GM18502 (cell line): ENCODE results near the gene AGPAT3.

Experiments used
- ATAC-seq: cut with Tn5 transposase; IDR thresholded peaks from one replicate; pipeline ENCODE4 v1.9.1; 2021; ENCODE audit warnings: mild to moderate bottlenecking; ENCODE audit not compliant: unreplicated experiment, poor library complexity

AGPAT3 gene

GRCh38 chr21:43985690-43986251 lies 120.7 kb downstream of the AGPAT3 start:
- no peak for ATAC-seq

DNA sequence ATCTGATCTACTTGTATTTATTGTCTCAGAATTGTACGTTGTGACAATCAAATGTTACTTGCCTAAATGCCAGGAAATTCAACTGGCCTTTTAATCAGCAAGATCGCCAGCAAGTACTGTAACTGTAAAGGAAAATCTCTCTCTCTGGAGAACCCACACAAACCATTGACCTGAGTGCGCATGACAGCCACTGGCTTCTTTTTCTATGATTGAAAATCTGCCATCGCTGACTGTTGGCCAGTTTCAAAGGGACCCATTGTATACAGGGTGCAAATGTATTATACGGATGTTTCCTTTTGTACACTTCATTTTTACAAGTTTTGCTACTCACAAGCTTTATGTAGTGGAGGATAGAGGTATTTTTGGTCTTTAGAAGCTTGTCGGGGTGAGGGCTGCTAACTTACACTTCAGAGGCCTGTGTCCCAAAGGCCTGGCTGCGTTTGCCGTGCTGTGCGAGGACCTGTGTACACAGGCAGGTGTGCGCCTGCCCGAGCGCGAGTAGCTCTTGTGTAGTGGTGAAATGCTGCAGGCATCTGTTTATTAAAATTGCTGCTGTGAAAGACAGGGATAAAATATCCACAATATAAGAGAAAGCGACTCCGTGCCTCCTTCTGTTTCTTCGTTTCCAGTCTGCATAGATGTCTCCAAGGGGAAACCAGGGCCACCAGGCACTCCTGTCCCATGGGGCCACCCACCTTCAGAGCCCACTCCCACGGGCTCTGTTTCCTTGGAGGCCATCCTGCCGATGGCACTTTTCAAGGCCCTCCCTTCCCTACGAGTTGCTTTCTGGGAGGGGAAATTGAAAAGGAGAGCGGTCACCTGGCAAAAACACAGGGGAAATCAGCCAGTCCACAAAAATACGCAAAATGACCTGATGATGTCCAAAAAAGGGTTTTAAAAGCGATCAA lies 121.8 kb downstream of the AGPAT3 start:
- ATAC-seq, result no peak

DNA sequence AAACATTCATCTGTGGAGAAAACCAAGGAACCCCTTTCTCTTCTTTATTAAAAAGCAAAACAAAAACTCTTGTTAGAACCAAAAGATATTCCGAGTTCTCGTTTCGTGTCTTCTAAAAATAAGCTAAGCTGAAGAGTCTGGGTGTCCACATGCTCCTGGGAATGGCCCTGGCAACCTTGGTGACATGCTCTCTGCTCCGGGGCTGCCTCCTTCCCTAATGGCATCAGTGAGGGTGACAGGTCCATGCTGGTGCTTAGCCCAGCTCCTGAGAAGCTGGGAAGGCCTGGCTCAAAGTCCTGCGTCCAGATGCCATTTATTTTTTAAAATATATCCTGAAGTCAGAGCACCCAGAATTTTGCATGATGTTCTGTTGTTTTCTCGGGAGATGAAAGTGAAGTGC lies 122.5 kb downstream of the AGPAT3 start:
- ATAC-seq, result no peak

DNA sequence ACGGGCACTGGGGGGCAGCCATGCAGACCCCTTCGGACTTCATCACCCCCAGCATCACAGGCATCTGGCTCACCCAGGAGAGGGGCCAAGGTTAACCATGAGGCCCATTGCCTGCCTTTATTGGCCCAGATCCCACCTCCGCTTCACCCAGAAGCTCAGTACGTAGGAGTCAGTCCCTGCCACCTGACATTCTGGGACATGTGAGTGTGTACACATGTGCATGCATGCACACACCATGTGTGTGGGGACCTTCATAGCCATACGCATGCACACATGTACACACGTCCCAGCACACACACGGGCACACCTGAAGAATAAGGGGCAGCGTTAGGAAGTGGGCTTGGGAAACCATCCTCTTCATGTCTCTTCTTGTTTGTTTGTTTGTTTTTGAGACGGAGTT lies 123.0 kb downstream of the AGPAT3 start:
- ATAC-seq, result no peak

DNA sequence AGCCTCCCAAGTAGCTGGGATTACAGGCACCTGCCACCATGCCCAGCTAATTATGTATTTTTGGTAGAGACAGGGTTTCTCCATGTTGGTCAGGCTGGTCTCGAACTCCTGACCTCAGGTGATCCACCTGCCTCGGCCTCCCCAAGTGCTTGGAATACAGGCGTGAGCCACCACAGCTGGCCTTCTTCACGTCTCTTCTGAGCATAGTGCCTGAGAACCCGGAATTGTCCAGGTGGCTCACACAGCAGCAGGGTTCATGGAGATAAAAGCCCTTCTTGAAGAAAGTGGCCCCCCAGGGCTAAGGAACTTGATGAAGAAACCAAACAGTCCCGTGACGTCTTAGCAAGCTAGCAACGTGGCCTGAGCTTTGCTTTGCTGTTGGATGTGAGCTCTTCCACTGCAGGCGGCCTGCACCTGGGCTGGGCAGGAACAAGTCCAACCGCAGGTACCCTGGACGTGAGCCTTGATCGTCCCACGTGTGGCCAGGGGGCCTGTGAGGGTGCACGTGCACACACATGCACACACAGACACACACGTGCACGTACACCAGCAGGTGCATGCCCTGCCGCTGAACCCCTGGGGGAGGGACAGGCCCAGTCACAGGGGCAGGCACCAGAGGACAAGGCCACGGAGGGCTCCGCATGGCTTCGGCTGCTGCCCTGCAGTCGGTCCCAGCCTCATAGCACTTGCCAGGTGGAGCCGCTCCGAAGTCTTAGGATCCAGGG lies 123.6 kb downstream of the AGPAT3 start:
- no peak for ATAC-seq

- no peak for ATAC-seq
These were observed 124.4 kb downstream of the AGPAT3 start for GRCh38 chr21:43989401-43989800.

- ATAC-seq, result no peak
These were observed 126.5 kb downstream of the AGPAT3 start for GRCh38 chr21:43991447-43991991.

DNA sequence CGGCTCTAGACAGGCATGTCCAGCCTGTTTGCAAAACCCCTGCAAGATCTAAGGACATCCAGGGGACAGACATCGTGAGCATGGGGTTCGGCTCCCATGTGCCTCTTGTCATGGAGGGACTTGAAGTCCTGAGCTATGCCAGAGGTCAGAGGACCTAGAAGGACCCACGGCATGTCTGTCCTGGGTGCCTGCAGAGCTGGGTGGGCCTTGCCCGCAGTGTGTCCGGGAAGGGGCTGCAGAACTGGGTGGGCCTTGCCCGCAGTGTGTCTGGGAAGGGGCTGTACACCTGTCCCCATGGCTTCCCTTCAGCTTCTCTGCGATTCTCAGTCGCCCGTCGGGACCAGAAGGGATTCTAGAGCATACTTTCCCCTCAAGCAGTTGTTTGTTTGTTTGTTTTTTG lies 127.1 kb downstream of the AGPAT3 start:
- no peak for ATAC-seq

- ATAC-seq, result no peak
These were observed 128.5 kb downstream of the AGPAT3 start for GRCh38 chr21:43993420-43993934.

GRCh38 chr21:43994085-43994484 lies 129.1 kb downstream of the AGPAT3 start:
- ATAC-seq, result no peak

GRCh38 chr21:43994646-43995045 lies 129.6 kb downstream of the AGPAT3 start:
- no peak for ATAC-seq

DNA sequence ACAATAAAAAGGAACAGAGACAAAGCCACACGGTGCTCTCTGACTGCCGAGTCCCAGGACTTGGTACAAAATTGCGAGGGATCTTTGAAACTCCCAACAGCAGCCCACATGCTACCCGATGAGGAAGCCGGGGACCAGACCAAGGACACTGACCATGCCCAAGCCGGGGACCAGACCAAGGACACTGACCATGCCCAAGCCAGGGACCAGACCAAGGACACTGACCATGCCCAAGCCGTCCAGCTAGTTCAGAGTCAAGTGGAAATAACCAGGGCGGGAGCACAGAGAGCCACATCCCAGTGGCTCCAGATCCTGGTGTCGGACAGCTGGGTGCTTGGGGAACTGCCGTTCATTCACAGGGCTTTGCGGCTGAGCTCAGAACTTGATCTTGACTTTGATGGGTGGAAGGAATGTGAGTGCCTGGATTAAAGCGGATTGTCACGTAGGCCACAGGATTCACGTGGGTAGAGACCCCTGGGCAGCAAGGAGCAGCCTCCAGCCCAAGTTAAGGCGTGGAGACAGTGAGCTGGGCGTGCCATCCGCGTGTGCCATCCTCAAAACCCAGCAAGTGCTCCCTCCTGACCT lies 130.6 kb downstream of the AGPAT3 start:
- no peak for ATAC-seq

DNA sequence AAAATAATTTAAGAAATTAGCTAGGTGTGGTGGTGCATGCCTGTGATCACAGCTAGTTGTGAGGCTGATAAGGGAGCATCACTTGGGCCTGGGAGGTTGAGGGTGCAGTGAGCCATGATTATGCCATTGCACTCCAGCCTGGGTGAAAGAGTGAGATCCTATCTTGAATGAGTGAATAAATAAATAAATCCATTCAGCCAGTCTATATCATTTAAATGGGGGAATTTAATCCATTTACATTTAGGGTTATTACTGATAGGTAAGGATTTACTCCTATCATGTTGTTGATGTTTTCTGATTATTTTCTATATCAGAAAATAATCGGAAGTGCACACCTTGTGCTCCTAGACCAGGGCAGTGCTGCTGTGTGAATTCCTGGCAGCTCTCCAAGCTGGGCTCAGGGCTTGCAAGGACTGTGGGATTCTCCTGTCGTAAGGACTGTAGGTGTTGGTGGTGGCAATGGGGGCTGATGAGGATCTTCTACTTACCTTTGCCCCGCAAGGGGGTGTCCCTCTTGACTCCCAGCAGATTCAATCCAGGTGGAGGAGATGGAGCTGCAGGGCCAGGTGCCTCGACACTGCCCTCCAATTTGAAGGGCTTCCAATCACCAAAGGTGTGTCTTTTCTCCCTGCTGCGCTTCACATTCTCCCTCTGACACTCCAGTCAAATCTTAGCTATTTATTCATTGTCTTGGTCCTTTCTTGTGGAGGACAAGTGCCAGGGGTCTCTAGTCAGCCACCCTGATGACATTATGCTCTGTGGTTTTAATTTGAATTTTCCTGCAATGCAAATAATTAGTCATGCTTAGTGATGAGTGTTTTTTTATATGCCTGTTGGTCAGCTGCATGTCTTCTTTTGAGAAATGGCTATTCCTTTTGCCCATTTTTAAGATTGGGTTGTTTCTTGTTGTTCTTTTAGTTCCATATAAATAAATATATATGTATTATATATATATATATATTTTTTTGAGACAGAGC lies 133.0 kb downstream of the AGPAT3 start:
- no peak for ATAC-seq

GRCh38 chr21:44000360-44000759 lies 135.3 kb downstream of the AGPAT3 start:
- ATAC-seq, result no peak

DNA sequence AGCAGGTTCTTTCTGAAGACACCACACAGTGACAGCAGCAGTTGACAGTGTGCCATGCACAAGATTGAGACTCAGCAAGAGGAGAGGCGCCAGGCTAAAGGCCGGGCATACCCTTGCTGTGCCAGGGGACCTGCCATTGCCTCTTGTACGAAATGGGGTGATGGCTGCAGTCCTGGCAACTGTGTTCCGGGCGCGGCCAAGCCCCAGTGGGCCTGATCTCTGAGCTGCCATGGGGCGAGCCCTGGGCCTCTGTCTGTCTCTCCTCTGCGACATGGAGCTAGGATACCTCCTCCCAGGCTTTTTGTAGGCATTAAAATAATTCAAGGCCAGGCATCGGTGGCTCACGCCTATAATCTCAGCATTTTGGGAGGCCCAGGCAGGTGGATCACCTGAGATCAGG lies 137.5 kb downstream of the AGPAT3 start:
- ATAC-seq, result no peak

DNA sequence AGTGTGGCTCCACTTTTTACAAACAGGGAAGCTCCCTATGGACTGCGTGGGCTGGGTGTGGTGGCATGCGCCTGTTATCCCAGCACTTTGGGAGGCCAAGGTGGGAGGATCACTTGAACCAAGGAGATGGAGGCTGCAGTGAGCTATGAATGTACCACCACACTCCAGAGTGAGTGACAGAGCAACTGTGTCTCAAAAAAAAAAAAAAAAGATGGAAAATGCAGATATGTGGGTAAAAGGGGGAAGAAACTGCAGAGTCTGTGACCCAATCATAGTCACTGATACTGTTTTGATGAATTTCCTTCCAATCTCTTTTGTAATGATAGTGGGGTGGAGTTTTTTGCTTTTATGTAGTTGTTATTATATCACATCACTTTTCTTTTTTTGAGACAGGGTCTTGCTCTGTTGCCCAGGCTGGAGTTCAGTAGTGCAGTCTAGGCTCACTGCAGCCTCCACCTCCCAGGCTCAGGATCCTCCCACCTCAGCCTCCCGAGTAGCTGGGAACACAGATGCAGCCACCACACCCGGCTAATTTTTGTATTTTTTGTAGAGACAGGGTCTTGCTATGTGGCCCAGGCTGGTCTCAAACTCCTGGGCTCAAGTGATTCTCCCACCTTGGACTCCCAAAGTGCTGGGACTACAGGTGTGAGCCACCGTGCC lies 138.4 kb downstream of the AGPAT3 start:
- no peak for ATAC-seq

DNA sequence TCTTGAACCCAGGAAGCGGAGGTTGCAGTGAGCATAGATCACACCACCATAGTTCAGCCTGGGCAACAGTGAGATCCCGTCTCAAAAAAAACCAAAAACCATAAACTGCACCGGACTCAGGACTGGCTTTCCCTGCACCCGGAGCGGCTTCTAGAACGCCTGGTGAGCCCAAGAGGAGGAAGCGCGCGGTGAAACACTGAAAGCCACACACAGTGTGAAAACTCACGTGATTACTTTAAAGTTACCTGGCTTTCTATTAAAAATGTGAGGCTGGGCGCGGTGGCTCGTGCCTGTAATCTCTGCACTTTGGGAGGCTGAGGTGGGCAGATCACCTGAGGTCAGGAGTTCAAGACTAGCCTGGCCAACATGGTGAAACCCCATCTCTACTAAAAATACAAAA lies 140.0 kb downstream of the AGPAT3 start:
- ATAC-seq, result no peak

DNA sequence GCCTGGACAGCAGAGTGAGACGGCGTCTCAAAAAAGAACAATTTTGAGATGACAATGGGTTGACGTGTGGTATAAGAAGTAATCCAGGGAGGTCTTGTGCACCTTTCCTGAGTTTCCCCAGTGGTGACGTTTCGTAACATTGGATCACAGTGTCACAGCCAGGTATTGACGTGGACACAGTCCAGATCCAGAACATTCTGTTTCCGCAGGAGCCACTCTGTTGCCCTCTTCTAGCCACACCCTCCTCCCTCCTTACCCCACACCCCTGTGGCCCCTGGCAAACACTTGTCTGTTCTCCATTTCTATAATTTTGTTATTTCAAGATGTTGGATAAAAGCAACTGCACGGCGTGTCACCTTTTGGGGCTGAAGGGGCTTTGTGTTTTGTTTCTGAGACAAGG lies 140.6 kb downstream of the AGPAT3 start:
- no peak for ATAC-seq
